ENCODE data around the gene ACSL1.

- TF ChIP-seq CTCF (IDR thresholded peaks at IDR 0.05) (no peak), EZH2phosphoT487 (IDR thresholded peaks at IDR 0.05) (no peak), EZH2 (IDR thresholded peaks at IDR 0.05) (no peak)
These were observed 7.6 kb downstream of the ACSL1 start for GRCh38 chr4:184818216-184818564.
